ENCODE measurements around the gene THAP4.

The THAP4 gene

GRCh38 chr2:241539616-241540374 lies 97.2 kb downstream of the THAP4 start:
- TF ChIP-seq GATA3 (IDR thresholded peaks at IDR 0.05; ENCODE audit: low read depth, low read length) = no peak
- TF ChIP-seq GATA2 (IDR thresholded peaks at IDR 0.05; ENCODE audit: low read depth, low read length) = no peak

- TF ChIP-seq GATA3 (IDR thresholded peaks at IDR 0.05; ENCODE audit: low read depth, low read length) = no peak
- TF ChIP-seq GATA2 (IDR thresholded peaks at IDR 0.05; ENCODE audit: low read depth, low read length) = no peak
These were observed 97.9 kb downstream of the THAP4 start for GRCh38 chr2:241538838-241539615.

DNA sequence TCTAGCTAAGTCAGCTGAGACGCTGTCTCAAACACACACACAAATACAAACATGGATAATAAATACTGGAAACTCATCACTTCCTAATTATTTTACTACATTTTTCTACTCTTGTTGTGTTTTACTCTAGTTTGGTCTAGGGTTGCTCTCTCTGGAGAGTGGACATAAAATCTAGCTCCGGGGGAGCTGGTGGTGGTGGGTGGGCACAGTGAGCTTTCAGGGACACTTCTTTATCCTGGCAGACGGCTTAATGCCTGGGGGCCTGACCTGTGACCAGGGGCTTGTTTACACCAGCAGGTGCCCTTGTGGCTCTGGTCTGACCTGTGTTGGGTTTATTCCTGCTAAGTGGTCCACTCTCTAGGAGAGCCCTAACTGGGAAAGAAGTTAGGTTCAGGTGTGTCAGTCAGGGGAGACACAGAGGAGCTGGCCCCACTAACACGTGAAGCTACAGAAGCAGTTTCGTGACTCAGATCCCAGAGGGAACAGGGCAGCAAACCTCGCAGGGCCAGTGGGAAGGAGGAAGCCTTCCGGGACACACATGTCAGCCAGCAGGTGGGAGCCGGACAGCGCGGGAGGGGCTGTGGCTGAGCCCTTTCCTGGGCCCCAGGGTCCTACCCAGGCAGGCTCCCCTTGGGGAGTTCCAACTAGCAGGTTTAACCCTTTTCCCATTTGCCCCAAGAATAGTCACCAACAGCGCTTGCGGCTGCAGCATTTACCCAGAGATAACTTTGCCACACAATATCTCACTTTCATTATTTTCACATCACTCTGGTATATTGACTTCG lies 100.9 kb downstream of the THAP4 start:
- TF ChIP-seq GATA2 (IDR thresholded peaks at IDR 0.05; ENCODE audit: low read depth, low read length) = no peak

DNA sequence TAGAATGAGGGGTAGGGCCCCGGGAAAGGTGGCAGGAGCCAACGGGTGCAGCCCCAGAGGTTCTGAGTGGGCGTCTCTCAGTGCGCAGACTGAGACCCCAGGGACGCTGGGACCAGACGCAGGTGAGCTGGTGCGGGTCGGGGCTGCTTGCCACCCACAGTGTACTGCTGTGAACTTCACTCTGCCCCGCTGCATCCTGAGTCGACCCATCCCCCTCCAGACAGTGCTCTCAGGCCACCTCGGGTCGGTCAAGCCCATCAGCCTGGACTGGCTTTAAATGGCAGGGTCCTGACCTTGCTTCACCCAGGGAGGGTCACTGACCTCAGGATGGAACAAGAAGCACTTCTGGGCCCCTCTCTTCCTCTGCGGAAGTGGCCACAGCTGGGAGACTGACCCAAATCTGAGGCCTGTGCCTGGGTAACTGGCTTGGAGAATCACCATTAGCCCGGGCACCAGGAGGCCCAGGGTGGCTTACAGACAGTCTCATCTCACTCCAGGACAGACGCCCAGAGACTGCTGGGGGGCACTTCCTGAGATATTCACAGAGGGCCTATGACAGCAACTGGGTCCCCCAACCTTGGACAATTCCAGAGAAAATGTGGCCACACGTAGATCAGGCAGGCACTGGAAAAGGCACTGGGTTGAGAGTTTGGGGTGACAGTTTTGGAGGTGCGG lies 102.1 kb downstream of the THAP4 start:
- TF ChIP-seq GATA3 (IDR thresholded peaks at IDR 0.05; ENCODE audit: low read depth, low read length) (no peak), GATA2 (IDR thresholded peaks at IDR 0.05; ENCODE audit: low read depth, low read length) (no peak)

Measured in SH-SY5Y (cell line).